ENCODE measurements around the gene RNF180. TPM values are rescaled to one million over a fixed set of nuclear protein-coding genes. Genes with fewer than 3 reads are reported as not detected.

RNF180 gene
- total and polyA plus RNA-seq, 4 donors: 1.1 to 13.7 (median 2.7) TPM

DNA sequence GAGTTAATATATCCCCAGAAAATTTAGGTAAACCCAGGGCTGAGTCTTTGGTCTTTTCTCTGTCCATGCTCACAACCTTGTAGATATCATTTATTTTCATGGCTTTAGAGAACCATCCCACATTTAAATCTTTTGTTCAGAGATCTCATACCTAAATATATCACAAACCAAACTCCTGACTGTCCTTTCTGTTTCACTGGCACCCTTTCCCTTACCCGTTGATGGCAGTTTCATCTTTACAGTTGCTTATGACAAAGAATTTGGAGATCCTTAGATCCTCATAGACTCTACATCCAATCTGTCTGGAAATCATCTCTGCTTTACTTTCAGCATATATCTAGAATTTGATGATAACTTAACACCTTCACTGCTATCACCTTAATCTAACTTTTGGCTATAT is 19.2 kb downstream of the RNF180 start:
- no peak for DNase-seq (ENCODE audit: low spot score)
- TF ChIP-seq GABPA (IDR thresholded peaks at IDR 0.05 in 1 of 2, conservative IDR thresholded peaks at IDR 0.05 in 1 of 2) (no peak), NR2F2 (IDR thresholded peaks at IDR 0.05) (no peak), TAF1 (conservative IDR thresholded peaks at IDR 0.05) (no peak), HNF4A (conservative IDR thresholded peaks at IDR 0.05) (no peak), FOXA2 (IDR thresholded peaks at IDR 0.05) (no peak), EGR1 (IDR thresholded peaks at IDR 0.05; ENCODE audit: low read depth in 2 of 2) (no peak), FOXA1 (IDR thresholded peaks at IDR 0.05) (no peak), RAD21 (IDR thresholded peaks at IDR 0.05) (no peak), RXRA (IDR thresholded peaks at IDR 0.05) (no peak), HNF4G (IDR thresholded peaks at IDR 0.05) (no peak)
- TF ChIP-seq, protein P1, sequence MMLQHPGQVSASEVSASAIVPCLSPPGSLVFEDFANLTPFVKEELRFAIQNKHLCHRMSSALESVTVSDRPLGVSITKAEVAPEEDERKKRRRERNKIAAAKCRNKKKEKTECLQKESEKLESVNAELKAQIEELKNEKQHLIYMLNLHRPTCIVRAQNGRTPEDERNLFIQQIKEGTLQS (IDR thresholded peaks at IDR 0.05): no peak
- TF ChIP-seq, protein P2, sequence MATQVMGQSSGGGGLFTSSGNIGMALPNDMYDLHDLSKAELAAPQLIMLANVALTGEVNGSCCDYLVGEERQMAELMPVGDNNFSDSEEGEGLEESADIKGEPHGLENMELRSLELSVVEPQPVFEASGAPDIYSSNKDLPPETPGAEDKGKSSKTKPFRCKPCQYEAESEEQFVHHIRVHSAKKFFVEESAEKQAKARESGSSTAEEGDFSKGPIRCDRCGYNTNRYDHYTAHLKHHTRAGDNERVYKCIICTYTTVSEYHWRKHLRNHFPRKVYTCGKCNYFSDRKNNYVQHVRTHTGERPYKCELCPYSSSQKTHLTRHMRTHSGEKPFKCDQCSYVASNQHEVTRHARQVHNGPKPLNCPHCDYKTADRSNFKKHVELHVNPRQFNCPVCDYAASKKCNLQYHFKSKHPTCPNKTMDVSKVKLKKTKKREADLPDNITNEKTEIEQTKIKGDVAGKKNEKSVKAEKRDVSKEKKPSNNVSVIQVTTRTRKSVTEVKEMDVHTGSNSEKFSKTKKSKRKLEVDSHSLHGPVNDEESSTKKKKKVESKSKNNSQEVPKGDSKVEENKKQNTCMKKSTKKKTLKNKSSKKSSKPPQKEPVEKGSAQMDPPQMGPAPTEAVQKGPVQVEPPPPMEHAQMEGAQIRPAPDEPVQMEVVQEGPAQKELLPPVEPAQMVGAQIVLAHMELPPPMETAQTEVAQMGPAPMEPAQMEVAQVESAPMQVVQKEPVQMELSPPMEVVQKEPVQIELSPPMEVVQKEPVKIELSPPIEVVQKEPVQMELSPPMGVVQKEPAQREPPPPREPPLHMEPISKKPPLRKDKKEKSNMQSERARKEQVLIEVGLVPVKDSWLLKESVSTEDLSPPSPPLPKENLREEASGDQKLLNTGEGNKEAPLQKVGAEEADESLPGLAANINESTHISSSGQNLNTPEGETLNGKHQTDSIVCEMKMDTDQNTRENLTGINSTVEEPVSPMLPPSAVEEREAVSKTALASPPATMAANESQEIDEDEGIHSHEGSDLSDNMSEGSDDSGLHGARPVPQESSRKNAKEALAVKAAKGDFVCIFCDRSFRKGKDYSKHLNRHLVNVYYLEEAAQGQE (IDR thresholded peaks at IDR 0.05): no peak
- Histone ChIP-seq H3K27me3 (ENCODE audit: control insufficient read depth in 4 of 4, insufficient read depth in 4 of 4, low read length in 3 of 4) (no peaks in the 10 kb centered on the region), H3K9me3 (ENCODE audit: control insufficient read depth in 4 of 4, low read length in 3 of 4) (no peaks in the 10 kb centered on the region), H3K4me3 (ENCODE audit: low read depth in 1 of 3, low read length in 3 of 3) (no peak overlapping the region), H3K27ac (ENCODE audit: low read depth in 1 of 2, low read length in 2 of 2) (no peak overlapping the region), H3K4me1 (ENCODE audit: control insufficient read depth in 4 of 4, insufficient read depth in 4 of 4, low read length in 3 of 4) (peaks cover 0 to 2% (median 0%) of the 10 kb centered on the region in 4 donors), H3K9ac (ENCODE audit: low read depth in 1 of 2, low read length in 2 of 2) (no peak overlapping the region), H3K36me3 (ENCODE audit: control insufficient read depth in 4 of 4, insufficient read depth in 3 of 4, low read depth in 1 of 4, low read length in 3 of 4) (no peaks in the 10 kb centered on the region)
- WGBS: 96% methylated on average over 1 of the region's 1 CpG

DNA sequence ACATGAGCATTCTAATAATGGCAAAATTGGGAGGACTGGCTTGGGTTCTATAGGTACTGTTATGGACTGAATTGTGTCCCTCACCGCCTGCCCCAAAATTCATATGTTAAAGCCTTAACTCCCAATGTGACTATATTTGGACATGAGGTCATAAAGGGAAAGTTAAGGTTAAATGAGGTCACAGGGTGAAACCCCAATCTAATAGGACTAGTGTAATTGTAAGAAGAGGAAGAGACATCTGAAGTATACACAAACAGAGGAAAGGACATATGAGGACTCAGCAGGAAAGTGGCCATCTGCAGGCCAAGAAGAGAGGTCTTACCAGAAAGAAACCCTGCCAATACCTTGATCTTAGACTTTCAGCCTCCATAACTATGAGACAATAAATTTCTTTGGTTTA is 23.1 kb downstream of the RNF180 start:
- H3K4me3 ChIP-seq (ENCODE audit: low read depth in 1 of 3, low read length in 3 of 3): no peak overlapping the region
- no peaks in the 10 kb centered on the region for H3K9me3 ChIP-seq (ENCODE audit: control insufficient read depth in 4 of 4, low read length in 3 of 4)
- WGBS: 97% methylated on average over 1 of the region's 1 CpG

More for the DNA sequence above, 23.1 kb downstream of the RNF180 start:
- no peaks in the 10 kb centered on the region for H3K36me3 ChIP-seq (ENCODE audit: control insufficient read depth in 4 of 4, insufficient read depth in 3 of 4, low read depth in 1 of 4, low read length in 3 of 4)
- TF ChIP-seq NR2F2 (IDR thresholded peaks at IDR 0.05) (no peak), GABPA (IDR thresholded peaks at IDR 0.05 in 1 of 2, conservative IDR thresholded peaks at IDR 0.05 in 1 of 2) (no peak), YY1 (IDR thresholded peaks at IDR 0.05) (no peak), FOXA1 (IDR thresholded peaks at IDR 0.05) (no peak), HNF4A (conservative IDR thresholded peaks at IDR 0.05) (no peak), HNF4G (IDR thresholded peaks at IDR 0.05) (no peak), SP1 (IDR thresholded peaks at IDR 0.05) (no peak), TAF1 (conservative IDR thresholded peaks at IDR 0.05) (no peak)
- TF ChIP-seq, protein P3, sequence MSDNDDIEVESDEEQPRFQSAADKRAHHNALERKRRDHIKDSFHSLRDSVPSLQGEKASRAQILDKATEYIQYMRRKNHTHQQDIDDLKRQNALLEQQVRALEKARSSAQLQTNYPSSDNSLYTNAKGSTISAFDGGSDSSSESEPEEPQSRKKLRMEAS (IDR thresholded peaks at IDR 0.05): no peak
- TF ChIP-seq, protein P1 (IDR thresholded peaks at IDR 0.05): no peak
- TF ChIP-seq, protein P2 (IDR thresholded peaks at IDR 0.05): no peak
- TF ChIP-seq, protein P4, sequence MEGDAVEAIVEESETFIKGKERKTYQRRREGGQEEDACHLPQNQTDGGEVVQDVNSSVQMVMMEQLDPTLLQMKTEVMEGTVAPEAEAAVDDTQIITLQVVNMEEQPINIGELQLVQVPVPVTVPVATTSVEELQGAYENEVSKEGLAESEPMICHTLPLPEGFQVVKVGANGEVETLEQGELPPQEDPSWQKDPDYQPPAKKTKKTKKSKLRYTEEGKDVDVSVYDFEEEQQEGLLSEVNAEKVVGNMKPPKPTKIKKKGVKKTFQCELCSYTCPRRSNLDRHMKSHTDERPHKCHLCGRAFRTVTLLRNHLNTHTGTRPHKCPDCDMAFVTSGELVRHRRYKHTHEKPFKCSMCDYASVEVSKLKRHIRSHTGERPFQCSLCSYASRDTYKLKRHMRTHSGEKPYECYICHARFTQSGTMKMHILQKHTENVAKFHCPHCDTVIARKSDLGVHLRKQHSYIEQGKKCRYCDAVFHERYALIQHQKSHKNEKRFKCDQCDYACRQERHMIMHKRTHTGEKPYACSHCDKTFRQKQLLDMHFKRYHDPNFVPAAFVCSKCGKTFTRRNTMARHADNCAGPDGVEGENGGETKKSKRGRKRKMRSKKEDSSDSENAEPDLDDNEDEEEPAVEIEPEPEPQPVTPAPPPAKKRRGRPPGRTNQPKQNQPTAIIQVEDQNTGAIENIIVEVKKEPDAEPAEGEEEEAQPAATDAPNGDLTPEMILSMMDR (IDR thresholded peaks at IDR 0.05; ENCODE audit: low read depth, low read length, missing input control): no peak
- H3K27me3 ChIP-seq (ENCODE audit: control insufficient read depth in 4 of 4, insufficient read depth in 4 of 4, low read length in 3 of 4): no peaks in the 10 kb centered on the region
- H3K4me1 ChIP-seq (ENCODE audit: control insufficient read depth in 4 of 4, insufficient read depth in 4 of 4, low read length in 3 of 4): no peaks in the 10 kb centered on the region
- H3K9ac ChIP-seq (ENCODE audit: low read depth in 1 of 2, low read length in 2 of 2): no peak overlapping the region
- DNase-seq (ENCODE audit: low spot score): no peak
- no peak overlapping the region for H3K27ac ChIP-seq (ENCODE audit: low read depth in 1 of 2, low read length in 2 of 2)

Data from liver (tissue), 9 donors.